Tibial nerve (tissue), 3 donors: ENCODE measurements around the gene NCOA7.

ENCODE experiments used
- EP300 ChIP-seq, 2 donors: sonication (generic); formaldehyde crosslinking; IDR thresholded peaks; one replicate each; pipeline ENCODE4 v1.6.1; 2017; ENCODE audit warnings: antibody characterized with exemption in 2 of 2, mild to moderate bottlenecking in 1 of 2
- POLR2A ChIP-seq, 2 donors: fragments of 450-650 bp; IDR thresholded peaks; one replicate each; pipeline ENCODE4 v1.6.1; 2017; ENCODE audit warnings: antibody characterized with exemption in 2 of 2, mild to moderate bottlenecking in 2 of 2, moderate library complexity in 2 of 2

DNA sequence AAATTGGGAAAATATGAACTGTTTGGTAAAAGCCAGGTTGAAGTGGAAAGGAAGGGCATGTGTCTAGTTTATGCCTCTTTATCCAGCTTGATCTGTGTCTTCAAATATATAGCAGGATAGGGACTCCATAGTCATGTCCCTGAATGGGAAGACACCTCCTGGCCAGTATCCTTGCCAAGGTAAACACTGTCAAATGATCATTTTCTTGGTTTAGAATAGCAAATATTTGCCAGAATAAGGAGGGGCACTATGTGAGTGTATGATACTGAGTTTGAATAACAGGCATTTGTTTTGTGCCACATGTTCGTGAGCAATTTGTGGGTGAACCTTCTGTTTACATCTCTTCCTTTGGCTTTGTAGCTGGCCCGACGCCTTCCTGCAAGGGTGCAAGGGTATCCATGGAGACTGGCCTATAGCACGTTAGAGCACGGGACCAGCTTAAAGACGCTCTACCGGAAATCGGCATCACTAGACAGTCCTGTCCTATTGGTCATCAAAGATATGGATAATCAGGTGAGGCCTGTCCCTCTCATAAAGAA lies 131.6 kb downstream of the NCOA7 start:
- TF ChIP-seq EP300 (IDR thresholded peaks at IDR 0.05), result no peak
- no peak for TF ChIP-seq POLR2A (IDR thresholded peaks at IDR 0.05)
